ENCODE measurements around the gene IGSF11. TPM values are rescaled to one million over a fixed set of nuclear protein-coding genes. Genes with fewer than 3 reads are reported as not detected.

IGSF11 gene
- total RNA-seq, 1 donor from 2014 or later, result not detected

- no peak for DNase-seq (ENCODE audit: low read depth, low spot score)
Measured at GRCh38 chr3:118951089-118951488, 83.6 kb downstream of the IGSF11 start.

GRCh38 chr3:118949113-118949760, 85.4 kb downstream of the IGSF11 start:
- no peak for DNase-seq (ENCODE audit: low read depth, low spot score)

- no peak for DNase-seq (ENCODE audit: low read depth, low spot score)
Measured at GRCh38 chr3:118948146-118948545, 86.5 kb downstream of the IGSF11 start.

GRCh38 chr3:118946449-118946848, 88.2 kb downstream of the IGSF11 start:
- DNase-seq (ENCODE audit: low read depth, low spot score), result no peak

GRCh38 chr3:118945834-118946233, 88.8 kb downstream of the IGSF11 start:
- no peak for DNase-seq (ENCODE audit: low read depth, low spot score)

- DNase-seq (ENCODE audit: low read depth, low spot score), result no peak
Measured at GRCh38 chr3:118943597-118943996, 91.0 kb downstream of the IGSF11 start.

DNA sequence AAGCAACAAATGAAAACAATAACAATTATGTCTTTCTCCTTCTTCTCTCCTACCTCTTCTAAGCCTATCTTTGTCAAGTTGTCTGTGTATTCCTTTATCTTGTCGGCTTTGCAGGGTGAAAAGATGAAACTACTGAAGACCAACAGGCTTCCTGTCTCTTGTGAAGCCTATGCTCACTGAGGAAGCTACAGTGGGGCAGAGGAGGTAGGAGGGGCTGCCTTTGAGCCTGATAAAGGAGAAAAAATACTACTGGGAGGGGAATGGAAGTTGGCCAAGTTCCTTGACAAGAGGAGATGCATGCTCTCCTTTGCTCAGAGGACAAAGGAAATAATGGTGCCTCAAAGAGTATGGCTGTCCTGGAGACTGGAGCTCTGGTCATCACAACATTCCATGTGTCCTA, 92.0 kb downstream of the IGSF11 start:
- DNase-seq (ENCODE audit: low read depth, low spot score), result no peak

- no peak for DNase-seq (ENCODE audit: low read depth, low spot score)
Measured at GRCh38 chr3:118942195-118942594, 92.5 kb downstream of the IGSF11 start.

DNA sequence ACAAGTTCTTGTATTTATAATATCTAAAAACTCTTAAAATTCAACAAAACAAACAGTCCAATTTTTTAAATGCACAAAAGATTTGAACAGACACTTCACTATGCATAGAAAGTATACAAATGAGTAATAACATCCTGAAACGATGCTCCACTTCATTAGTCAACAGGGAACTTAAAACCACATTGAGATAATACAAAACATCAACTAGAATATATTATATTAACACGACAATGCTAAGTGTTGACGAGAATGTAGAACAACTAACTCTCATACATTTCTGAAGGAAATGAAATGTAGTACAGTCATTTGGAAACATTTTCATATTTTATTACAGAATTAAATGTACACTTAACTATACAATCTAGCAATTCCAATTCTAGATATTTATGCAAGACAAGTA, 93.4 kb downstream of the IGSF11 start:
- DNase-seq (ENCODE audit: low read depth, low spot score), result no peak

GRCh38 chr3:118938183-118938961, 96.3 kb downstream of the IGSF11 start:
- no peak for DNase-seq (ENCODE audit: low read depth, low spot score)

DNA sequence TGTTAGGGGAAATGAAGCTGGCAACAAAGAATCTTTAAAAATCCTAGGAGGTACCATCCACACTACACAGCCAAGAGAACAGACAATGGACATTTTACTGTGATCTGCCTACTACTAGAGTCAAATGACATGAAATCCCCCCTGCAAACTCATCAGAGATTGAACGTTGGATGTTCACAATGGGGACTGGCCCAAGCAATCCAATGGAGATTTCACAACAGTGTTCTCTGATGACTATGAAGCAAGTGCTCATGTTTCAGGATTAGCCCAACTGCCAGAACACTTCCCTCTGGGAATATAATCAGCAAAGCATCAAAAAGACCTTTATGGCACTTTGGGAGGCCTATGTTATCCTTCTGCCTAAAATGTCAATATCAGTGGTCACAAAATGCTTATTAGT, 97.8 kb downstream of the IGSF11 start:
- no peak for DNase-seq (ENCODE audit: low read depth, low spot score)

DNA sequence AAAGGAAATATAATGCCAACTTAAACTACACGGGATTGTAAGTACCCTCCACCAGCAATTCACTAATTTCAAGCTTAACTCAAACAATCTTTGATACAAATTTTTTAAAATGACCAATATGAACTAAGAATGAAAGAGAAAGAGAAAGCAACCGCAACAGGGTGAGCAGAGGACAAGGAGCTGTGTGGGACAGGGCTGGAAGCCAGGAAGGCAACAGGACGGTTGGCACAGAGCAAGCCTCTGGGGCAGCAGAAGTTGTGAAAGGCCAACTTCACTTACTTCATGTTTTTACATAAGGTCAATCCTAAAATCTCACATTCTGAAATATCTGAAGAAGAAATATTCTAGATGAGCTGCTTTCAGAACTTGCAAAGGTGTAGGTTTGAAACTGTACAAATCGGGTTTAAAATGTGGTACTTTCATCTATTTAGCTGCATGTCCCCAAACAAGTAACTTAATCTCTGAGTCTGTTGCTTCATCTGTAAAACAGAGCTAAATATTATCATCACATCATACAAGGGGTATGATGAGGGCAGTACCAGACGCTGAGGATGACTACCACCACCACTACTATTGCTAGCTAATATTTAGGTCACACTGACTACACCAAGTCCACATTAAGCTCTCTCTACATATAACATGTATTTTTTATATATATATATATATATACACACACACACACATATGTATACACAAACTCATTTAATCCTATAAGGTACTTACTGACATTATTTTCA, 101.7 kb downstream of the IGSF11 start:
- DNase-seq (ENCODE audit: low read depth, low spot score), result no peak

DNA sequence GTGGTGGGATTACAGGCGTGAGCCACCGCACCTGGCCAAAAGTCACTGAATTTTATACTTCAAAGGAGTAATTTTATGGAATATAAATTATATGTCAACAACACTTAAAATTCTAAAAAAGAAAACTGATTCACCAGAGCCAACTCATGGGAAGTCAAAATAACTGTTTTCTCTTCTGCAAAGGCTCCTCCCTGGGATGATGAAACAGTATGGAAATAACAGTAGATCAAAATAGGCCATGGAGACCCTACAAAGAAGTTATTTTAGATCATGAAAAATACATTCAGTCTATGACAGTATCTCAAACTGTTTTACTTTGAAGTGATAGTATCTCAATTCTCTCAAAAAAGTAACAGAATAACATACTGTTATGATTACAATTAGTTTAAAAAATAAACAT, 102.7 kb downstream of the IGSF11 start:
- no peak for DNase-seq (ENCODE audit: low read depth, low spot score)

GRCh38 chr3:118927449-118927848, 107.2 kb downstream of the IGSF11 start:
- no peak for DNase-seq (ENCODE audit: low read depth, low spot score)

DNA sequence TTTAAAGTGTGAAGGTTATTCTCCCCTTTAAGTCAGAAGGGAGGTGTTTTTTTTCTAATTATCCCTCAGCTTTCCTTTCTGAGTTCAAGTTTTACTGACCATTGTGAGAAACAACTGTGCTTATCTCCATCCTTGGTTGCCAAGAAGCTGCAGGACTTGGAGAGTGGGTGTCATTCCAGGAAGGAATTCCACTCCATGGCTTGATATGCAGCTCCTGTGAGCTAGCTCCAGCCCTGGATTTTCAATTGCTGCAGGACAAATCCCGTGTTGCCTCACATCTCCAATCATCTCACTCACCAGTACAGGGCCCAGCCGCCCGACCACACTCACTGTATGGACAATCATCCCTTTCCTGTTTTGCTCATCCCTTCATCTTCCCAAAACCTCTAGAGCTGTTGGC, 122.5 kb downstream of the IGSF11 start:
- DNase-seq (ENCODE audit: low read depth, low spot score), result no peak

DNA sequence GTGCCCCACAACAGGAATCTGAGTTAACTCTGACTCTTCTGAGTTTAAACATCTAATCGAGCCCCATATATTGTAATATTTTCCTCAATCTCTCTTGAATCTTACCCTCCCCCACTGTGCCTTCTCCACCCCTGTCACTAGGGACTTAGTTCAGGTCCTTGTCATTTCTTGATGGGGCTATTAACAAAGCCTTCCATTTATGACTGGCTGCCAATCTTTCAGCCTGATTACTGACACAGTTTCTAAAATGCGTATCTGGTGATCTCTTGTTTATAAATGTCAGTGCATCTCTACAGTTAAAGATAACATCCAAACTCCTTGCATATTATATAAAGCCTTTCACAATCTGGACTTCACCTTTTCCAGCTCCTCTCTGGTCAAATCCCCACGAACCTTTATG, 124.3 kb downstream of the IGSF11 start:
- no peak for DNase-seq (ENCODE audit: low read depth, low spot score)

DNA sequence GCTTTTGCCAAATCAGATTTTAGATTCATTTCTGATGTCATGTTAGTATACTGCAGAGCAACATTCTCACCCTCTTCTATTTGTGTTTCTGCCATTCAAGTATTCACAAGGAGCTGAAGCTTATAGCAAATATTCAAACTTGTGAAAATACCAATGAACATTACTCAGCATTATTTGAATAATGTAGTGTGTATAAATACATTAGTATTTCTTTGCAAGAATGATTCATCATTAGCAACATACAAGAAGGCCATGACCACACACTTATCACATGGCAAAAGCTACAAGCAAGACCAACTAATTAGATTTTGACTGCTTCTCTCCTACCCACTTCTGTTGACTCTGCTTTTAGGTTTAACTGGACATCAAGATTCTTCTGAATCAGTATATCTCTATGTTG, 124.9 kb downstream of the IGSF11 start:
- no peak for DNase-seq (ENCODE audit: low read depth, low spot score)

- no peak for DNase-seq (ENCODE audit: low read depth, low spot score)
Measured at GRCh38 chr3:118907909-118908308, 126.7 kb downstream of the IGSF11 start.

- no peak for DNase-seq (ENCODE audit: low read depth, low spot score)
Measured at GRCh38 chr3:118900737-118901525, 133.7 kb downstream of the IGSF11 start.

- no peak for DNase-seq (ENCODE audit: low read depth, low spot score)
Measured at GRCh38 chr3:118890206-118890605, 144.4 kb downstream of the IGSF11 start.

DNA sequence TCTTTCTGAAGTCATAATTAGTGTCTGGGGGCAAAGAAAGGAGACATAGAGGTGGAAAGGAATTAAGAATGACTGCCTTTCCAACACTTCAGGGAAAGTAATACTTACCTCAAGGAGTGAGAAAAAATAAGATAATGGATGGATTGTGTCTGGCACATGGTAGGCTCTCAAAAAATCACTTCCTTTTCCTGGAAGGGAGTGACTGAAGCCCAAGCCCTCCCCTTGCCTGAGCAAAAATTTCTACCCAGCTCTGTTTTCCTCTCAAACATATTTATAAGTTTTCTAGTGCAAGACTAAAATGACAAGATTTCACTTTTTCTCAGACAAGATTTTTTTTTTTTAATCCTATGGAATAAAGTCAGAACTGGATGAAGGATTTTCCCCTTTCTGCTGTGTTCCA, 145.0 kb downstream of the IGSF11 start:
- DNase-seq (ENCODE audit: low read depth, low spot score), result no peak

DNA sequence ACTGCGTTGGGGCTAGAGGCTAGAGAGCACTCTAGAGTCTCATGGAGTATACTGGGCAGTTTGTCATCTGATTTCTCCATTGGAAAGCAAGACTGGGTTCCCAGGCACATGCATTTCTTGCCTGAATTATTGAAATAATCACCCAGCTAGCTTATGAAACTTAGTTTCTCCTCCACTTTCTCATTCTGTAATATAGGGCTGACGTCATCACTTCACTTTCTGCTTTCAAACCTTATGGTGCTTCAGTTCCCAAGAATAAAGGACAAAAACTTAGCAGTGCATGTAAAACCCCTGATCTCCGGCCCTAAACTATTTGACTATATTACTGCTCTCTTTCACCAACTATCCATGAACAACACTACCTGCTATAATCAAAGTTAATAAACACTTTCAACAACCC, 147.9 kb downstream of the IGSF11 start:
- DNase-seq (ENCODE audit: low read depth, low spot score), result no peak
